GM21717 (cell line): ENCODE measurements around the gene PIWIL4.

Source experiments
- ATAC-seq: cut with Tn5 transposase; IDR thresholded peaks from one replicate; pipeline ENCODE4 v1.9.1; 2021; ENCODE audit warnings: mild to moderate bottlenecking, moderate library complexity; ENCODE audit not compliant: unreplicated experiment

PIWIL4 gene

GRCh38 chr11:94567181-94567670 lies at the start of gene PIWIL4:
Gene PIWIL4 (plus strand): TSS chr11:94567368. CDS start chr11:94567519, 151 bp downstream.
- ATAC-seq = no peak

- ATAC-seq = no peak
Measured at GRCh38 chr11:94518300-94518699, 48.9 kb upstream of the PIWIL4 start.

GRCh38 chr11:94519478-94520084 lies 47.6 kb upstream of the PIWIL4 start:
- ATAC-seq = no peak

GRCh38 chr11:94521684-94522083 lies 45.5 kb upstream of the PIWIL4 start:
- ATAC-seq = peak; percentile 64

GRCh38 chr11:94524341-94524740 lies 42.8 kb upstream of the PIWIL4 start:
- no peak for ATAC-seq

GRCh38 chr11:94525546-94526324 lies 41.4 kb upstream of the PIWIL4 start:
- ATAC-seq = no peak

GRCh38 chr11:94526645-94527438 lies 40.3 kb upstream of the PIWIL4 start:
- ATAC-seq = no peak

- ATAC-seq = no peak
Measured at GRCh38 chr11:94528551-94528950, 38.6 kb upstream of the PIWIL4 start.

GRCh38 chr11:94532211-94532610 lies 35.0 kb upstream of the PIWIL4 start:
- no peak for ATAC-seq

GRCh38 chr11:94533206-94533605 lies 34.0 kb upstream of the PIWIL4 start:
- ATAC-seq = no peak

- ATAC-seq = no peak
Measured at GRCh38 chr11:94533696-94534630, 33.2 kb upstream of the PIWIL4 start.

GRCh38 chr11:94536386-94536785 lies 30.8 kb upstream of the PIWIL4 start:
- no peak for ATAC-seq

GRCh38 chr11:94537031-94537600 lies 30.1 kb upstream of the PIWIL4 start:
- ATAC-seq = no peak

- ATAC-seq = no peak
Measured at GRCh38 chr11:94539420-94539819, 27.7 kb upstream of the PIWIL4 start.

GRCh38 chr11:94543695-94544645 lies 23.2 kb upstream of the PIWIL4 start, which contains the start of gene FUT4:
Gene FUT4 (plus strand): TSS chr11:94543921. CDS start chr11:94544134, 213 bp downstream.
- ATAC-seq = peak; percentile 88

GRCh38 chr11:94544646-94545263 lies 22.4 kb upstream of the PIWIL4 start:
- ATAC-seq = no peak

GRCh38 chr11:94545264-94546161 lies 21.7 kb upstream of the PIWIL4 start:
- no peak for ATAC-seq

GRCh38 chr11:94546162-94546470 lies 21.1 kb upstream of the PIWIL4 start:
- no peak for ATAC-seq
